PC-9 (cell line): ENCODE measurements around the gene BORCS8.

Experiments used
- CTCF ChIP-seq: fragments of 200-600 bp; sonication (generic); conservative IDR thresholded peaks from 2 replicates; pipeline ENCODE4 v1.6.1; 2017; ENCODE audit warnings: mixed run types, antibody characterized with exemption, mild to moderate bottlenecking, moderate library complexity
- EZH2 ChIP-seq: fragments of 200-600 bp; sonication (generic); IDR thresholded peaks from 2 replicates; pipeline ENCODE4 v1.8.0; 2017; ENCODE audit warnings: antibody characterized with exemption, low read depth

GRCh38 chr19:19236173-19236572 is 44.2 kb upstream of the BORCS8 start:
- no peak for TF ChIP-seq EZH2
- no peak for TF ChIP-seq CTCF
